T-helper 2 cell (primary cell): ENCODE data around the gene LDAF1.

Experiments used
- DNase-seq, 5 experiments: peaks; one replicate each; pipeline versions ENCODE4 v3.0.0 to v3.0.0-alpha.2; 2012 to 2022

LDAF1 gene

GRCh38 chr16:21197112-21197511, 38.6 kb downstream of the LDAF1 start:
- no peak for DNase-seq

DNA sequence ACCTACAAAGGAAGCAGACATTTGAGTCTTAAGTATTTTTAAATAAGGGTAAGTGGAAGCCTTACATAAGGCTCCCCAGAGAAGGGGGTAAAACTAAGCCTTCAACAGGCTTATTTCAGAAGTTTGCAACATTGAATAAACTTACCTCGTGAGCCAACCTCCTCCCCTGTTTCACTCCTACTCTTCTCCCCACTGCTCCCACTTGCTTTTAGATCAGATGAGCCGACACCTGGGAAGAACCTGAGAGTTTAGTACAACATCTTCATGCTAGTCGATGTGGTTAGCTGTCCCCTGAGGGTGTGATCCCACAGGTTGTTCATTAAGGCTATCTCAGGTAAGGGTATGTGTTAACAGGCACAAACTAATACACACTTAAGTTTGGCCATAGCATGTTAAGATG, 39.1 kb downstream of the LDAF1 start:
- no peak for DNase-seq

GRCh38 chr16:21199607-21200218, 41.2 kb downstream of the LDAF1 start:
- no peak for DNase-seq

GRCh38 chr16:21203155-21203797, 44.8 kb downstream of the LDAF1 start:
- DNase-seq: no peak

DNA sequence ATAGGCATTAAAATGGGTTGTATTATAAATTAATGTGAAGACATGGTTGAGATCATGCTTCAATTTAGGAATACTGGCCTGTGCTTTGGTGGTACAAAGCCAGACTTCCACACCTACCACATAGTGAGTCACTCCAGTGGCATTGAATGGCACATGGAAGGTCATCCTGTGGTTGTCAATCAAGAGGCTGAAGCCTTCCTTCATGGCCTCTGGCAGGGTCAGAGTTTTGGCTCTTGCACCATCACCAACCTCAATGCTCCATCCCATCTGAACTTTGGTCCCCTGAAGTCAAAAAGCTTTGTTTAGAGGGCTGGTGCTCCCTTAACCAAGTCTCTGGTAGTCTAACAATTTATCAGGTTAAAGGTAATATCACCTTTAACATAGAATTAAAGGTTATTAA, 46.8 kb downstream of the LDAF1 start:
- no peak for DNase-seq

DNA sequence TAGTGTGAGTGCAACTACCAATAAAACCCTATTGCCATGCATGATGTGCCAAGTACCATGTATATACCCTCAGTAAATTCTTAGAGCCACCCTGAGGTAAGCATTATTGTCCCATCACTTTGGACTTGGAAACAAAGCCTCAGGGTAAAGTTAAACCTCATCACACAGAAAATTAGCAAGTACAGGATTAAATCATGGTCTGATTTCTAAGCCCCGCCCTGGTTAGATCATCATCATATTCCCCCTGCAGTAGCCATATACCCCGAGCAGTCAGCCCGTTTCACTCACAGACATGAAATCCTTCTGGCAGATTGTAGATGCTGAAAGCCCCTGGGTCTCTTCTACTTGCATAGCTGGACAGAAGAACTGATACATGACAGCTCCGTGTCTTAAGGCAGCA, 48.1 kb downstream of the LDAF1 start:
- DNase-seq: no peak

DNA sequence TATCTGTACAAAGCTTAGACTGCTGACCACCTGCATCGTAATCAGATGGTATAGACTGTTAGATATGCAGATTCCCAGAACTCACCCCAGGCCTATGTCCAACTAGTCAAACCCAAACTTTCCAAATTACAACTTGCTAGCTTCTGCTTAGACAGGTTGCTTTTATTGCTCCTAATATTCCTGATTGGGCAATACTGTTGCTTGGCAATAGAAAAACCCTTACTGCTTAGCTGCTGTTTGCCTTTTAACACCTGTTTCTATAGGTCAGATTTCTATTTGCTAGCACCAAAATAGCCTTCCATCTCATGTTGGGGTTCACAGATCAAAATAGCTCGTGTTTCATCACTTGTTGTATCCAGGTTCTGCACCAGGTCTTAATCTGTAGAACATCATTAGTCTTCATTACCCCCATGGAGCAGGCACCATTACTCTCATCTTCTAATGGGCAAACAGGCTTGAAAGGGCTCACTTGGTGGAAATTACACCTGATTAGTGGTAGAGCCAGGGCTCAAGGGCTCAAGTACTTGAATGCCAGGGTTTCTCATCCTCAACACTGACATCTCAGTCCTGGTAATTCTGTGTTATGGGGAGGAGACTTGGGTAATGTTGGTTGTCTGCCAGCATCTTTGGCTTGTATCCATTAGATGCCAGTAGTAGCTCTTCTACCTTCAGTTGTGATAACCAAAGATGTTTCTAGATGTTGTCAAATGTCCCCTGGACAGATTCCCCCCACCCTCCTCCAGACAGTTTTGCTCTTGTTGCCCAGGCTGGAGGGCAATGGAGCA, 50.2 kb downstream of the LDAF1 start:
- DNase-seq: no peak

- DNase-seq: no peak
Measured at GRCh38 chr16:21211486-21211885, 53.0 kb downstream of the LDAF1 start, which contains the start of gene ZP2. TSS of gene ZP2 (minus strand) at chr16:21211574. CDS start at chr16:21211547, 27 bp downstream.

DNA sequence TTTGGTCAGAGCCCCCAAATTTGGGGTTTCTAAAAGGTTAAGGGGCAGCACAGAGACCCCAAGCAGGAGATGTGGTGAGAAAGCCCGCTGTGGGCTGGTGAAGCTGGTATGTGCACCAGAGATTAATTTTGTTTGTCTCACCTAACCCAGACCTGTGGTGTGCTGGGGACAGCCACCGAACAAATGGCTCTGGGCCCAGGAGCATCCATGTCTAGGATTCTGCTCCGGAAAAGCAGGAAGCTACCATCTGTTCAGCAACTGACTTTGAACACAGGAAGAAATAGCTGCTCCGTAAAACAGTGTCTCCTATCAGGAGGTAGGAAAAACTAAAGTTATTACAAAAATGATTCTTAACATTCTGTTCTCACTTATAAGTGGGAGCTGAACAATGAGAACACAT, 55.6 kb downstream of the LDAF1 start:
- no peak for DNase-seq

DNA sequence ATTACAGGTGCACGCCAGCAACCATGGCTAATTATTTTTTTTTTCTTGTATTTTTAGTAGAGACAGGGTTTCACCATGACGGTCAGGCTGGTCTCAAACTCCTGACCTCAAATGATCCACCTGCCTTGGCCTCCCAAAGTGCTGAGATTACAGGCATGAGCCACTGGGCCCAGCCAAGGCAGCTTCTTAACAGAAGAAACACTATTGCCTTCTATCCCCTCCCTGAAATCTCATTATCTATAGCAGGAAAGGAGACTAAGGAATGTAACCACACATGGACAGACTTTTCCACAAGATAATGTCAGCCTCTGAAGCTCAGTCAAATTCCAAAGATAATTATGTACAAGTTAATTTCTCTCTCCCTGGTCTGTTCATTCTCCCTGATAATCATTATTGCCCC, 58.6 kb downstream of the LDAF1 start:
- DNase-seq: no peak

- no peak for DNase-seq
Measured at GRCh38 chr16:21218153-21218552, 59.7 kb downstream of the LDAF1 start.

DNA sequence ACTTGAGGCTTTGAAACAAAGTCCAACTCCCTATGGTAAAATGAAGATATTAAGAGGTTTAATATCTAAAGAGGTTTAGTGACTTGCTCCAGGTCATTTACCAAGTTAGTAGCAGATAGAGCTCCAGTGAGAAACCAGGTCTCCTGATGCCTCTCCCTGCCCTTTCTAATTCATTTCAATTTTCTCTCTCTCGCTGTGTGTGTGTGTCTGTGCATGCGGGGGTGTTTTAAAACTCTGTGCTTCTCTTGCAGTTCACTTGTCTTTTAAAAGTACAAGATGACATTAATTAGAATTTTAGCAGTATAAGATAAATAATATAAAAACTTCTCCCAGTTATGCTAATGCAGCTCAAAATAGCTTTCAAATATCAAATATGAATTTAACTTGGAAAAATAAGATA, 61.1 kb downstream of the LDAF1 start:
- no peak for DNase-seq

DNA sequence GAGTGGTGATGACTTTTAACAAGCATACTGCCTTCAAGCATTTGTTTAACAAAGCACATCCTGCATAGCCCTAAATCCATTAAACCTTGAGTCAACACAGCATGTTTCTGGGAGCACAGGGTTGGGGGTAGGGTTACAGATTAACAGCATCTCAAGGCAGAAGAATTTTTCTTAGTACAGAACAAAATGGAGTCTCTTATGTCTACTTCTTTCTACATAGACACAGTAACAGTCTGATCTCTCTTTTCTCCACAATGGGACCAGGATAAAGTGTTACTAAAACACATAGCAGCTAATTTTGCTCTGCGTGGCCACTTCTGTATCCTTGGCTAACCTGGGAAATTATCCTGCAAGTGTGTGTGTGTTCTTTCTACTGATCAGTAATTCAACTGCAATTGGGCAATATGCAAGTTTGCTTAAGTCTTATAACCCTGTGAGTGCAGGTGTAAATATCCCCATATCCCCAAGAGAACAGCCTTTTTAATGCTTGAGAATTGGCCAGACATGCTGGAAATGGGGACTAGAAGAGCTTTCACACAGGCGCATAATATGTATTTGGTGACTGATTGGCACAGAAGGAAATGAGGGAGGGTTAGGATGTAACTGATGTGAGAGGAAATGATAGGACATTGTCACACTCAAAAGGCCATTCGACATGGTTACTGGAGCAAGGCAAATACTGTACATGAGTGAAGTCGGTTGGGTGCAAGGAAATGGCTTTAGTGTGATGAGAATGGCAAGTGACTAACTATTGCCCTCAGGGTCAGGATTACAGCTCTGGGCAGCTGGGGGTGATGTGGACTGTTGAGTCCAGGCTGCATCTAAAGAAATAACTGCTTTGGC, 64.2 kb downstream of the LDAF1 start:
- no peak for DNase-seq

GRCh38 chr16:21223787-21224186, 65.3 kb downstream of the LDAF1 start:
- no peak for DNase-seq

DNA sequence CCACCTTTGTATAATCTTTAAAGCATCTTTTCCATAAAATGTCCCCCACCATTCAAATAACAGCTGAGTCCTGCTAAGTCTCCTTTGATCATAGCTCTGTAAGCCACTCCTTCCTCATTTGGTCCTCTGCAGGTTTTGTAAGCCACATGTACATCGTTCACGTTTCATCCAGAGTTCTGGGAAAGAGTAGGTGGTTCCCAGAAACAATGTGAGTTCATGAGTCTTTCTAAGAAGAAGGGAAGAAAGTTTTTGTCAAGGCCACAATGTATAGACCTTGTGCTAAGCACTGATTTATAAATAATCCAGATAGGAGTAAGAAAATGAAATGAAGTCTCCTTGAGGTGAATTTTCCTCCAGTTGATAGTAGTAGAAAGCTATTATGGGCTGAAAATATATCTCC, 66.3 kb downstream of the LDAF1 start:
- no peak for DNase-seq

GRCh38 chr16:21226749-21227148, 68.3 kb downstream of the LDAF1 start:
- no peak for DNase-seq

- no peak for DNase-seq
Measured at GRCh38 chr16:21227866-21228265, 69.4 kb downstream of the LDAF1 start.

DNA sequence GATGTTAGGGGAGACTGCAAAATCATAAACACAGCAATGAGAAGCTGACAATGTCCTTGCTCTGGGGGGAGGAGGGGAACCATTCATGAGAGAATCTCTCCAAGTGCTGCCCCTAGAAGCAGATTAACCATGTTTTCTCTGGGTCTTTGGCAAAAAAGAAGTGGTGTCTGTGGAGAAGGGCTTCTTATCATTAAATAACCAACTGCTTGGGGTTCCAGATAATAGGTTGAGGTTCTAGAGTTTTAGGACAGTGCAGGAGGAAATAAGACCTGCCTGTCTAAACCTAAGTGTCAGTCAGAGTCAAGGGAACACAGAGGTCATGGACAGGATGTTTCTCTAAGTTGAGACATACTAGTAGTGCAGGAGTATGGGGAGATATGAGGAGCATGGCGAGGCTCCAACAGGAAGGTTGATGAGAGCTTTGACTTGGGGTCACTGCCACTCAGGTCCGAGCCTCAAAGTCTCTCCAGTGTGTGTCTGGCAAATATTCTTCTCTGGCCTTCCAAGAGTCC, 69.9 kb downstream of the LDAF1 start:
- no peak for DNase-seq
